ENCODE results near the gene TNFRSF25.

TNFRSF25 gene

DNA sequence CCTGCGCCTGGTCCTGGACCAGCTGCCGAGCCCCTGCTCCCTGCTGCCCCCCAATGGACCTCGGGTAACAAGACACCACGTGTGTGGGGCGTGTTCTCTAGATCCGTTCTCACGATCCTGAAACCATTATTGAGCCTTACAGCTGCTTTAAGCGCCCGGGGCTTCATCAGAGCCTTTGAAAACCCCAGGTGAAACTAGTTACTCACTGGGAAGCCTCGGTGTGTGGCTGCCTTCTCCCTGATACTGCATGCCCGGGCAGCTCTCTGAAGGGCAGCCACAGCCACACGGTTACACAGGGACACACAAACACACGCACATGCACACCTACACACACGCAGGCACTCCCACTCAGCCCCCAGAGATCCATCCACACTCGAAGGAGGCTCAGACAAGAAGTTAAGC, 51.5 kb downstream of the TNFRSF25 start:
- DNase-seq = no peak

GRCh38 chr1:6412896-6413295, 53.1 kb downstream of the TNFRSF25 start:
- no peak for DNase-seq
